ENCODE data around the gene GLRA1.
"Not testable (repeated sequence)": the region's sequence is repeated elsewhere in the genome, so short reads cannot be mapped to it uniquely, and the experiment has no call there.

Gene GLRA1

GRCh38 chr5:151811593-151812321 lies 112.9 kb downstream of the GLRA1 start:
- no peak for DNase-seq

- DNase-seq: no peak
Observed at GRCh38 chr5:151810897-151811296, 113.8 kb downstream of the GLRA1 start.

- DNase-seq: no peak
Observed at GRCh38 chr5:151810449-151810848, 114.2 kb downstream of the GLRA1 start.

GRCh38 chr5:151808451-151809169 lies 116.0 kb downstream of the GLRA1 start:
- DNase-seq: no peak

- no peak for DNase-seq
Observed at GRCh38 chr5:151805414-151806223, 119.0 kb downstream of the GLRA1 start.

GRCh38 chr5:151800532-151800931 lies 124.1 kb downstream of the GLRA1 start:
- DNase-seq: no peak

GRCh38 chr5:151799407-151799806 lies 125.2 kb downstream of the GLRA1 start:
- DNase-seq: no peak

- no peak for DNase-seq
Observed at GRCh38 chr5:151798674-151799073, 126.0 kb downstream of the GLRA1 start.

GRCh38 chr5:151795426-151795825 lies 129.2 kb downstream of the GLRA1 start:
- DNase-seq: no peak

- DNase-seq: no peak
Observed at GRCh38 chr5:151793358-151793757, 131.3 kb downstream of the GLRA1 start.

- no peak for DNase-seq
Observed at GRCh38 chr5:151787817-151788216, 136.8 kb downstream of the GLRA1 start.

GRCh38 chr5:151786468-151786867 lies 138.2 kb downstream of the GLRA1 start:
- DNase-seq: no peak

- DNase-seq: no peak
Observed at GRCh38 chr5:151784141-151784540, 140.5 kb downstream of the GLRA1 start.

GRCh38 chr5:151783664-151784063 lies 141.0 kb downstream of the GLRA1 start:
- DNase-seq: not testable (repeated sequence)

GRCh38 chr5:151781201-151781600 lies 143.4 kb downstream of the GLRA1 start:
- no peak for DNase-seq

- DNase-seq: no peak
Observed at GRCh38 chr5:151780348-151780747, 144.3 kb downstream of the GLRA1 start.

- DNase-seq: no peak
Observed at GRCh38 chr5:151779531-151780125, 145.0 kb downstream of the GLRA1 start.

GRCh38 chr5:151775025-151775606 lies 149.5 kb downstream of the GLRA1 start:
- DNase-seq: no peak

- no peak for DNase-seq
Observed at GRCh38 chr5:151773951-151774350, 150.7 kb downstream of the GLRA1 start.

GRCh38 chr5:151772846-151773561 lies 151.6 kb downstream of the GLRA1 start:
- no peak for DNase-seq

Data from NCI-H526 treated with DMSO at 0.1 percent for 48 hours (cell line).